ENCODE data around the gene TMPRSS2. TPM values are rescaled to one million over a fixed set of nuclear protein-coding genes. Genes with fewer than 3 reads are reported as not detected.

TMPRSS2 gene
- total RNA-seq, 3 donors from 2014 or later (not counting 1 experiment from before 2014, with no cell fraction given), result not detected

- H3K27ac Mint-ChIP-seq, result no peak overlapping the region
- ATAC-seq, result no peak
- no peak overlapping the region for H3K4me3 ChIP-seq (ENCODE audit: low read length)
- no peak overlapping the region for H3K4me3 Mint-ChIP-seq
- no peaks in the 10 kb centered on the region for H3K9me3 ChIP-seq (ENCODE audit: control insufficient read depth, insufficient read depth, low read length)
- intact Hi-C loops (cut with micrococcal nuclease), result no loop called here
- no peaks in the 10 kb centered on the region for H3K9me3 Mint-ChIP-seq
- no peaks in the 10 kb centered on the region for H3K27me3 ChIP-seq (ENCODE audit: control insufficient read depth, insufficient read depth, low read length)
- no peaks in the 10 kb centered on the region for H3K27me3 Mint-ChIP-seq (ENCODE audit: low read depth in 2 of 2)
- TF ChIP-seq, protein P1, sequence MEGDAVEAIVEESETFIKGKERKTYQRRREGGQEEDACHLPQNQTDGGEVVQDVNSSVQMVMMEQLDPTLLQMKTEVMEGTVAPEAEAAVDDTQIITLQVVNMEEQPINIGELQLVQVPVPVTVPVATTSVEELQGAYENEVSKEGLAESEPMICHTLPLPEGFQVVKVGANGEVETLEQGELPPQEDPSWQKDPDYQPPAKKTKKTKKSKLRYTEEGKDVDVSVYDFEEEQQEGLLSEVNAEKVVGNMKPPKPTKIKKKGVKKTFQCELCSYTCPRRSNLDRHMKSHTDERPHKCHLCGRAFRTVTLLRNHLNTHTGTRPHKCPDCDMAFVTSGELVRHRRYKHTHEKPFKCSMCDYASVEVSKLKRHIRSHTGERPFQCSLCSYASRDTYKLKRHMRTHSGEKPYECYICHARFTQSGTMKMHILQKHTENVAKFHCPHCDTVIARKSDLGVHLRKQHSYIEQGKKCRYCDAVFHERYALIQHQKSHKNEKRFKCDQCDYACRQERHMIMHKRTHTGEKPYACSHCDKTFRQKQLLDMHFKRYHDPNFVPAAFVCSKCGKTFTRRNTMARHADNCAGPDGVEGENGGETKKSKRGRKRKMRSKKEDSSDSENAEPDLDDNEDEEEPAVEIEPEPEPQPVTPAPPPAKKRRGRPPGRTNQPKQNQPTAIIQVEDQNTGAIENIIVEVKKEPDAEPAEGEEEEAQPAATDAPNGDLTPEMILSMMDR (IDR thresholded peaks at IDR 0.05), result no peak
- H3K4me1 Mint-ChIP-seq, result no peaks in the 10 kb centered on the region
- DNase-seq, result no peak
- peaks cover 40% of the 10 kb centered on the region for H3K36me3 Mint-ChIP-seq
- peaks cover 53% of the 10 kb centered on the region for H3K36me3 ChIP-seq (ENCODE audit: control insufficient read depth, insufficient read depth, low read length)
- 98% methylated on average over 4 of the region's 4 CpGs for WGBS (ENCODE audit: insufficient coverage)
- H3K27ac ChIP-seq (ENCODE audit: low read length), result no peak overlapping the region
- no peaks in the 10 kb centered on the region for H3K4me1 ChIP-seq (ENCODE audit: control insufficient read depth, insufficient read depth, low read length)
Measured at GRCh38 chr21:41446586-41446985, 61.4 kb downstream of the TMPRSS2 start.

DNA sequence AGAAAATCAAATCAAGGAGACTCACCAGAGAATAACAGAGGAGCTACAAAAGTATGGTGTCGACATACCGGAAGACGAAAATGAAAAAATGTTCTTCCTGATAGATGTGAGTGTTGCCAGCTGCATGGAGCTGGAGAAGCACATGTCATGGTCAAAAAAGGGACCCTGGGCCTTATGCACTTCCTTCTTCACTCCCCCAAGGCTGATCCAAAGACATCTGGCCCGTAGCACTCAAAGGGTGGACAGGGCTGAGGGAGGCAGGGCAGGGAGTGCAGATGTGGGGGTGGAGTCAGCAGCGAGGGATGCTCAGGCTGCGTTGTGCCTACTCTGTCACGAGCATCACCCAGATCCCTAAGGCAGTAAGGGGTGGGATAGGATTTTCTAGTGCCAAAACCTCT, 62.5 kb downstream of the TMPRSS2 start:
- Mint-ChIP-seq H3K9me3 (no peaks in the 10 kb centered on the region), H3K4me3 (no peak overlapping the region), H3K27me3 (ENCODE audit: low read depth in 2 of 2) (no peaks in the 10 kb centered on the region), H3K27ac (no peak overlapping the region), H3K4me1 (no peaks in the 10 kb centered on the region), H3K36me3 (peaks cover 42% of the 10 kb centered on the region)
- H3K4me1 ChIP-seq (ENCODE audit: control insufficient read depth, insufficient read depth, low read length), result no peaks in the 10 kb centered on the region
- DNase-seq, result no peak
- no peak overlapping the region for H3K27ac ChIP-seq (ENCODE audit: low read length)
- no peak for ATAC-seq
- peaks cover 62% of the 10 kb centered on the region for H3K36me3 ChIP-seq (ENCODE audit: control insufficient read depth, insufficient read depth, low read length)
- H3K4me3 ChIP-seq (ENCODE audit: low read length), result no peak overlapping the region
- intact Hi-C loops (cut with micrococcal nuclease), result no loop called here
- no peaks in the 10 kb centered on the region for H3K27me3 ChIP-seq (ENCODE audit: control insufficient read depth, insufficient read depth, low read length)
- WGBS (ENCODE audit: insufficient coverage), result 93% methylated on average over 6 of the region's 7 CpGs
- no peaks in the 10 kb centered on the region for H3K9me3 ChIP-seq (ENCODE audit: control insufficient read depth, insufficient read depth, low read length)
- TF ChIP-seq, protein P1 (IDR thresholded peaks at IDR 0.05), result no peak

- H3K9me3 Mint-ChIP-seq, result no peaks in the 10 kb centered on the region
- DNase-seq (no peak), ATAC-seq (no peak)
- no peak overlapping the region for H3K27ac Mint-ChIP-seq
- WGBS (ENCODE audit: insufficient coverage), result 90% methylated on average over 13 of the region's 13 CpGs
- Histone ChIP-seq H3K4me3 (ENCODE audit: low read length) (no peak overlapping the region), H3K27ac (ENCODE audit: low read length) (no peak overlapping the region), H3K27me3 (ENCODE audit: control insufficient read depth, insufficient read depth, low read length) (no peaks in the 10 kb centered on the region), H3K4me1 (ENCODE audit: control insufficient read depth, insufficient read depth, low read length) (no peaks in the 10 kb centered on the region), H3K36me3 (ENCODE audit: control insufficient read depth, insufficient read depth, low read length) (peaks cover 60% of the 10 kb centered on the region), H3K9me3 (ENCODE audit: control insufficient read depth, insufficient read depth, low read length) (no peaks in the 10 kb centered on the region)
- H3K4me1 Mint-ChIP-seq, result no peaks in the 10 kb centered on the region
- intact Hi-C loops (cut with micrococcal nuclease), result no loop called here
- peaks cover 37% of the 10 kb centered on the region for H3K36me3 Mint-ChIP-seq
- H3K4me3 Mint-ChIP-seq, result no peak overlapping the region
- H3K27me3 Mint-ChIP-seq (ENCODE audit: low read depth in 2 of 2), result no peaks in the 10 kb centered on the region
- TF ChIP-seq, protein P1 (IDR thresholded peaks at IDR 0.05), result no peak
Measured at GRCh38 chr21:41444703-41445464, 63.1 kb downstream of the TMPRSS2 start.

DNA sequence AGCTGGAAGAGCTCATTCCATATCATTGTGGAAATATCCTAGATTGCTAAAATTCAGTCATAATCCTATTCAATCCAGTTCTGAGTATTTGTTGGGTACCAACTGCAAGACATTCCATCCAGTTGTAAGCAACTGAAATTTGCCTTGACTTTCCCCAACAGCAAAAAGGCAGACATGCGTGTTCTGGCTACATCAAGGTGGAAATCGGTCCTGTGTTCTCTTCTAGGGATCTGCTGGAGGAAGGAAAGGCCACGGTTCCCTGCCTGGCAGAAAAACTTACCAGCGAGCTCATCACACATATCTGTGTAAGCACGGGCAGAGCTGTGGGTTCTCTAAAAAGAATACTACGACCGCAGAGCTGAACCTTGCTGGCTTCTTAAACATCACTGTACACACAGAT, 64.4 kb downstream of the TMPRSS2 start:
- no peaks in the 10 kb centered on the region for H3K9me3 ChIP-seq (ENCODE audit: control insufficient read depth, insufficient read depth, low read length)
- H3K4me1 ChIP-seq (ENCODE audit: control insufficient read depth, insufficient read depth, low read length), result no peaks in the 10 kb centered on the region
- WGBS (ENCODE audit: insufficient coverage), result 96% methylated on average over 7 of the region's 7 CpGs
- ATAC-seq, result no peak
- no peaks in the 10 kb centered on the region for H3K27me3 Mint-ChIP-seq (ENCODE audit: low read depth in 2 of 2)
- no peak overlapping the region for H3K4me3 ChIP-seq (ENCODE audit: low read length)
- intact Hi-C loops (cut with micrococcal nuclease), result no loop called here
- no peak for DNase-seq
- H3K27me3 ChIP-seq (ENCODE audit: control insufficient read depth, insufficient read depth, low read length), result no peaks in the 10 kb centered on the region
- no peaks in the 10 kb centered on the region for H3K9me3 Mint-ChIP-seq
- no peak overlapping the region for H3K4me3 Mint-ChIP-seq
- no peaks in the 10 kb centered on the region for H3K4me1 Mint-ChIP-seq
- peaks cover 38% of the 10 kb centered on the region for H3K36me3 Mint-ChIP-seq
- H3K27ac Mint-ChIP-seq, result no peak overlapping the region
- TF ChIP-seq, protein P1 (IDR thresholded peaks at IDR 0.05), result no peak
- peaks cover 70% of the 10 kb centered on the region for H3K36me3 ChIP-seq (ENCODE audit: control insufficient read depth, insufficient read depth, low read length)
- no peak overlapping the region for H3K27ac ChIP-seq (ENCODE audit: low read length)

All from natural killer cell (primary cell).